Effector CD4-positive, alpha-beta T cell (primary cell): ENCODE measurements around the gene RNF43.

Source experiments
- DNase-seq: peaks from one replicate; pipeline ENCODE4 v3.0.0-alpha.2; 2020

The RNF43 gene

GRCh38 chr17:58381124-58382035 is 36.0 kb downstream of the RNF43 start:
- no peak for DNase-seq

- DNase-seq, result no peak
These were observed 36.9 kb downstream of the RNF43 start for GRCh38 chr17:58380207-58381123.

- no peak for DNase-seq
These were observed 37.9 kb downstream of the RNF43 start for GRCh38 chr17:58379511-58379824.

- no peak for DNase-seq
These were observed 38.4 kb downstream of the RNF43 start for GRCh38 chr17:58378733-58379510.

GRCh38 chr17:58377661-58378060 is 39.7 kb downstream of the RNF43 start:
- no peak for DNase-seq

GRCh38 chr17:58377093-58377601 is 40.2 kb downstream of the RNF43 start:
- DNase-seq, result no peak

GRCh38 chr17:58376472-58377000 is 40.8 kb downstream of the RNF43 start:
- no peak for DNase-seq

GRCh38 chr17:58375811-58376210 is 41.5 kb downstream of the RNF43 start:
- DNase-seq, result no peak

GRCh38 chr17:58375256-58375655 is 42.1 kb downstream of the RNF43 start:
- DNase-seq, result no peak

GRCh38 chr17:58373923-58374322 is 43.4 kb downstream of the RNF43 start:
- DNase-seq, result no peak

- DNase-seq, result no peak
These were observed 44.3 kb downstream of the RNF43 start for GRCh38 chr17:58373003-58373402.

GRCh38 chr17:58371300-58371950 is 45.9 kb downstream of the RNF43 start:
- DNase-seq, result no peak

GRCh38 chr17:58370716-58371115 is 46.6 kb downstream of the RNF43 start:
- no peak for DNase-seq

GRCh38 chr17:58370309-58370708 is 47.0 kb downstream of the RNF43 start:
- DNase-seq, result no peak

GRCh38 chr17:58369214-58370031 is 47.9 kb downstream of the RNF43 start:
- no peak for DNase-seq

- no peak for DNase-seq
These were observed 48.5 kb downstream of the RNF43 start for GRCh38 chr17:58368860-58369213.
